HG03159 (cell line): ENCODE measurements around the gene VAMP7.
"Not testable (repeated sequence)": the region's sequence is repeated elsewhere in the genome, so short reads cannot be mapped to it uniquely, and the experiment has no call there.

Source experiments
- ATAC-seq: cut with Tn5 transposase; IDR thresholded peaks from one replicate; pipeline ENCODE4 v1.9.1; 2021; ENCODE audit warnings: mild to moderate bottlenecking, moderate library complexity; ENCODE audit not compliant: unreplicated experiment

The VAMP7 gene

DNA sequence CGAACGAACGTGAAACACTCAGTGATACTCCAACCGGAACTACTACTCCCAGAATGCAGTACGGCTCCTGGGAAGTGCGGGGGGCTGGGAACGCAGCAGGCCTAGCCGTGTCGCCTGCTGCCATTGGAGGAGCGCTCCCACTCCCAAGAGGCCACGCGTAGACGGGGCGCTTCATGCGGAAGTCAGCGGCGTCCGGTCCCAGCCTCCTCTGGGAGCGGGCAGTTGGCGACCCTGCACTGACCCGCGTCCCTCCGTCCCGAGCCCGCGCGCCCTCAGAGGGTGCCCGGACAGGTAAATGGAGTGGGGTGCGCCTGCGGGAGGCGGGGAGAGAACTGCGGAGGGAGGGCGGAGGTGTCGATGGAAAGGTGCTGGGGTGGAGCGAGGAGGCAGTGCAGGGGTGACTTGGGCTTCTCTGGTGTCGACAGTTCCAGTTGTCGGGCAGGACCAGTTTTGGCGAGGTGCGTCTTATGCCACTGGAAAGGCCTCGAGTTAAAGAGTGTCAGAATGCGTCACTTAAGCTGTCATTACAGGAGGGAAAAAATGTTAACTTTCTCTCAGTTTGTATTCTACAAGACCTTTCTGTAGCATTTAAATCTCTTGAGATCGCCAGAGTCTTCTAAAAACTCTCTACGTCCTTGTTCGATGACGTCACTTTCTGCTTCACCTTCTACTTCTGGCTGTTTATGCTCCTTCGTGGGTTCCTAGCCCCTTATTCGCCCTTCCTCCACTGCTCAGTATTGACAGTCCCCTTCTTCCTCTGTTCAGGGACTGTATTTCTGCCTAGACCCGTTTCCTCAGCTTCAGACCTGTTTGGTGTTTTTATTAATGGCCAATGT lies at the start of gene VAMP7:
Gene VAMP7, plus strand, starts transcription at position 188 of the 836 bp plus-strand sequence. CDS start 8,122 bp downstream, outside the sequence.
- ATAC-seq = peak; percentile 94

DNA sequence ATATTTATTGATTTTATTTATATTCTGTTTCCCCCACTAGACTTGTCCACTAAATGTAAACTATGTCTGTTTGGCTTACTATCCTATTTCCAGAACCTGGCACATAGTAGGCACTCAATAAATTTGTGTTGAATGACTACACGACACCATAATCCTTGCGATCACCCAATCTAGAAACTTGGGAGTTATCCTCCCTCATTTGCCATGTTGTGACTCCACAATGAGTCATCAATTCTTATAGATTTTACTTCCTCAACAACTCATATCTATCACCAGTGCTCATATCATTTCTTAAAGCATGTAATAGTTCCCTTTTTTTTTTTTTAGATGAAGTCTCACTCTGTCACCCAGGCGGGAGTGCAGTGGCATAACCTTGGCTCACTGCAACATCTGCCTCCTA lies 39.9 kb upstream of the VAMP7 start:
- no peak for ATAC-seq

GRCh38 chrX:155851786-155852185 lies 29.4 kb upstream of the VAMP7 start:
- ATAC-seq = not testable (repeated sequence)

GRCh38 chrX:155857561-155857960 lies 23.6 kb upstream of the VAMP7 start:
- ATAC-seq = no peak

- no peak for ATAC-seq
Measured at GRCh38 chrX:155864655-155865054, 16.5 kb upstream of the VAMP7 start.

DNA sequence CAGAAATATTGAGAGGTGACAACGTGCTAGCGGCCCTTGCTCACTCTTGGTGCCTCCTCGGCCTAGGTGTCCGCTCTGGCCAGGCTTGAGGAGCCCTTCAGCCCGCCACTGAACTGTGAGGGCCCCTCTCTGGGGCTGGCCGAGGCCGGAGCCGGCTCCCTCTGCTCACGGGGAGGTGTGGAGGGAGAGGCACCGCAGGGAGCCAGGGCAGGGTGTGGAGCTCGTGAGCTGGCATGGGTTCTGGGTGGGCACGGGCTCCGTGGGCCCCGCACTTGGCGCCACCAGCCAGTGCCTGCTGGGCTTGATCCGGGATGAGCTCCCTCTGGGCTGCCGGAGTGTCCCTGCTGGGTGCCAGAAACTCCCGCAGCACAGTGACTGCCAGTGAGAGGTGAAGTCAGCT lies 16.0 kb upstream of the VAMP7 start:
- no peak for ATAC-seq

- no peak for ATAC-seq
Measured at GRCh38 chrX:155867821-155868220, 13.3 kb upstream of the VAMP7 start.

GRCh38 chrX:155870958-155871357 lies 10.2 kb upstream of the VAMP7 start:
- no peak for ATAC-seq

- no peak for ATAC-seq
Measured at GRCh38 chrX:155871934-155872333, 9.2 kb upstream of the VAMP7 start.

- ATAC-seq = no peak
Measured at GRCh38 chrX:155873188-155873587, 8.0 kb upstream of the VAMP7 start.

DNA sequence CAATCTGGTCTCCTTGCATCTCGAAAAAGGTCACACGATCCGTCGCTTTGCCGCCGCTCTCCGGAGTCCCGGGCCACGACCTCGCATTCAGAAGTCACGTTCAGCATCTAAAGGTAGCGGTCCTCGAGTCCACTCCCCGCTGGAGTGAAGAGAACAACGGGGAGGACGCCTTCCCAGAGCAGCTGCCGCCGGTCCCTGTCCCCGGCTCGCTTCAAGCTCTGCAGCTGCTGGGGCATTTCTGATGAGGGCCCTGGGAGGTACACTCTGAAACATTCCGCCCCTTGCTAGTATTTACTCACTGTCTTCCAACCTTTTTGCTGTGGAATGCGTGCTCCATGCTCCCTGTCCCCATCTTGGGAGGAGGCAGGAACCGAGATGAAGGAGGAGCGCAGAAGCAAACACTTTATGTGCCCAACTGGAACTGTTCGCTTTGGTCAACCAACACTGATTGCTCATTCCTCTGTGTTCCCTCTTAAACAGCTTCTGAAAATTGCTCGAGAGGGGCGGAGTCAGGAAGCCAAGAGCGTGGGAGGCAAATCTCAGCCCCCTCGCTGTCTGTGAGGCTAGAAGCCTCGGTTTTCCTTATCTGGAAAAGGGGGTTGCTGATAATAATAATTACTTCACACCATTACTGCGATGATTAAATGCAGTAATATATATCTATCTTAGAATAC lies 6.4 kb upstream of the VAMP7 start:
- no peak for ATAC-seq

- ATAC-seq = no peak
Measured at GRCh38 chrX:155876704-155877103, 4.4 kb upstream of the VAMP7 start.

DNA sequence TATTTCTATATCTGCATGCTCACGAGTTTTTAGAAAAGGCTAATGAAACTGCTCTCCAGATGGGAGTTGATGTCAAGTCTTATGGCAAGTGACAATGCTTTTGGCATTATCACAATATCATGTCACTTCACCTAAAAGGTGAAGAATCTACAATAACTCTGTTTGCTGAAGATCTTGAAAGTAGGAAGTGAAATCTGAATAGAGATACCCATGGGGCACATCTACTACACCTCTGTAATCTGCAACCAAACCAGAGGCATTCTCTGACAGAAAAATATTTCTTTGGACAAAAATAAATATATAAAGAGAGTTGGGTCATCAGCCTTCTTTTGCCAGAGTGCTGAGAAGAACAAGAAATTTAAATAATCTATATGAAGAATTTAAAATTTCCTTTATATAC lies 3.9 kb upstream of the VAMP7 start:
- ATAC-seq = no peak

DNA sequence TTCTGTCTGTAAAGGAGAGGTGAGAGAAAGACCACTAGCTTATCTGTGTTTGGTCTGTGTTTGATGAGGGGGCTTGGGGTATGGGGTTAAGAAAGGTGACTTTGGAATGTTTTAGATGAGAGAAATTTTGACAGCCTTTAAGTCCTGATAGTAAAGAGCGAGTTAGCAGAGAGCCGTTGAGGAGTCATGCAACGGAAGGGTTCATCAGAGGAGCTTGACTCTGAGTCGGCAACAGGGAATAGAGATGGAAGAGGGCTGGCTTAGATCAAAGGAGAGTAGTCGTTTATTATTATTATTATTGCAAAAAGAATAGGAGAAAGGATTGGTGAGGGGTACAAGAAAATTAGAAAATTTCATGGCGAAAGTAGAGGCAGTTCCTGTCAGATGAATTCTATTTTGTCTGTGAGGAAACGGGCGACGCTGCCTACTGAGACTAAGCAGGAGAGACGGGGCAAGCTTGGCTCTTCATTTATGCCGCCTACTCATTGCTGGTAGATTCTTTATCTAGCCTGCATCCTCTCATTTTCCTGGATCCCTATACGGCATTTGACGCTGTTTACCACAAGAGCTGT lies 473 bp upstream of the VAMP7 start:
- peak; percentile 12 for ATAC-seq

GRCh38 chrX:155886409-155886808 lies 5.3 kb downstream of the VAMP7 start:
- no peak for ATAC-seq

- ATAC-seq = no peak
Measured at GRCh38 chrX:155888139-155888538, 7.0 kb downstream of the VAMP7 start.

DNA sequence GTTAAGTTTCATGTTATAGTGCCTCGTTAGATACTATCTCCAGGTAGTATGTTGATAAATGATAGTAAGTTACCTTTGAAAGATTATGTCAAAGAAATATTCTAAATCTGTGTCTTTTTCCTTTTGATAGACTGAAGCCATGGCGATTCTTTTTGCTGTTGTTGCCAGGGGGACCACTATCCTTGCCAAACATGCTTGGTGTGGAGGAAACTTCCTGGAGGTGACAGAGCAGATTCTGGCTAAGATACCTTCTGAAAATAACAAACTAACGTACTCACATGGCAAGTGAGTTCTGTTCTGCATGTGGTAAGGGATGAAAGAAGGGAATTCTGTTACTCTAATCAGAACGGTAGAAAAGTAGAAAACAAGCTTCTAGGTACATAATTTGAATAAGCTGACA lies 8.2 kb downstream of the VAMP7 start:
- ATAC-seq = no peak

DNA sequence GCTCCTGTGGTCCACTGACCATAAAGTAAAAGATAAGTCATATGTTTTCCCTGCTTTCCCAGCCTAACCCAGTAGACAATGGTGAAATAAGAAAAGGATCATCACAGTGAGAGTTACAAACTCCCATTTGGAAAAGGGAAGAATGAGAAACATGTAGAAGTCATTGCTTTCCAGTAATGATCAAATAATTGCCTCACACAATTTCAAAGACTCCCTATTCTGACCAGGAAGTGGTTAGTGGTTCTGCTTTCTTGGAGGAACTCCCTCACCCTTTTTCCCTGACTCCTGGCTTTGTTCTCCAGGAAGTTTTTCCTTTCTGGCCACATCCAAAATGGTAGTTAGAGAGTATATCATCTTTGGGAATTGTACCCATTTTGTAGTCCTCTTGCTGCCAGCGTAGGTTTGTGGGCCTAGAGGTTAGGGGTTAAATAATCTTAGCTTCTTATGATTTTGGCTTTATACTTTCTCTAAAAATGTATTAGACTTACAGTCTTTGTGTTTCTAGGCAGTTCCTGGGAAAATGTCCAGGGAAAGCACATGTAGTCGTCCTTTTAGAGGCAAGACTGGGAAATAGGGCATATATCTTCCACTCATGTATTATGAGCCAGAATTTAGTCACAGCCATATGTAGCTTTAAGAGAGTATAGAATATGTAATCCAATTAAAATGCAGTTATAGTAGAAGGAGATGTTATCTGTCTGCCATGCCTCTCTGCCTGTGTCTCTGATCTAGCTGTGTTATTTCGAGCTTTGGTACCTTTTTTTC lies 10.5 kb downstream of the VAMP7 start:
- ATAC-seq = no peak

DNA sequence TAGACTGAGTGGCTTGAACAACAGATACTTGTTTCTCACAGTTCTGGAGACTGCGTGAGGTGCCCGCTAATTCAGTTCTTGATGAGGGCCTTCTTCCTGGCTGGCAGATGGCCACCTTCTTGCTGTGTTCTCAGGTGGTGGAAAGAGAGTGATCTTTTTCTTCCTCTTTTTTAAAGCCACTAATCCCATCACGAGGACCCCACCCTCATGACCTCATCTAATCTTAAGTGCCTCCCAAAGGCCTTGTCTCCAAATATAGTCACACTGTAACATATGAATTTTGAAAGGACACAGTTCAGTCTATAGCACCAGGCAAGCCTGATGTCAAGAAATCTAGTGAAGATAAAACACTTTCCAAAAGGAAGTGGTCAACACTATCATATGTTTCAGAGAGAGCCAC lies 12.4 kb downstream of the VAMP7 start:
- ATAC-seq = no peak

- ATAC-seq = no peak
Measured at GRCh38 chrX:155896512-155896911, 15.4 kb downstream of the VAMP7 start.

DNA sequence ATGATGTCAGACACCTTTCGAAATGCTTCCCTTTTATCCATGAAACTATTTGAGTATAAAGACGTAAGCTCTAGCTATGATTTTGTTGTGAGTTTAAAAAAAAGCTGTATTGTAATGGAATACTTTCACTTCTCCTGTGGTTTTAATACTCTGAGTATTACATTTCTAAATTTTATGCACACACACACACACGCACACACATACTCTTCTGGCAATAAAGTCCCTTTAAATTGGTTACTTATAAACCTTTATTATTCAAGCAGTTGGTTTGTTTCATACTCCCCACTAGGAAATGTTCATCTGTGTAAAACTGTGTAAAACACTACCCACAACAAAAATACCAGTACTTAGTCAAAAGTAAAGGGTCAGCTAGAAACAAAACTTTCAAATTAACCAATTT lies 18.2 kb downstream of the VAMP7 start:
- ATAC-seq = no peak
